ENCODE measurements around the gene NTRK2. TPM values are rescaled to one million over a fixed set of nuclear protein-coding genes. Genes with fewer than 3 reads are reported as not detected.

NTRK2 gene
- total RNA-seq, 1 donor = not detected

- H3K4me3 ChIP-seq (ENCODE audit: low read depth, low read length) = no peak overlapping the region
- TF ChIP-seq, protein P1, sequence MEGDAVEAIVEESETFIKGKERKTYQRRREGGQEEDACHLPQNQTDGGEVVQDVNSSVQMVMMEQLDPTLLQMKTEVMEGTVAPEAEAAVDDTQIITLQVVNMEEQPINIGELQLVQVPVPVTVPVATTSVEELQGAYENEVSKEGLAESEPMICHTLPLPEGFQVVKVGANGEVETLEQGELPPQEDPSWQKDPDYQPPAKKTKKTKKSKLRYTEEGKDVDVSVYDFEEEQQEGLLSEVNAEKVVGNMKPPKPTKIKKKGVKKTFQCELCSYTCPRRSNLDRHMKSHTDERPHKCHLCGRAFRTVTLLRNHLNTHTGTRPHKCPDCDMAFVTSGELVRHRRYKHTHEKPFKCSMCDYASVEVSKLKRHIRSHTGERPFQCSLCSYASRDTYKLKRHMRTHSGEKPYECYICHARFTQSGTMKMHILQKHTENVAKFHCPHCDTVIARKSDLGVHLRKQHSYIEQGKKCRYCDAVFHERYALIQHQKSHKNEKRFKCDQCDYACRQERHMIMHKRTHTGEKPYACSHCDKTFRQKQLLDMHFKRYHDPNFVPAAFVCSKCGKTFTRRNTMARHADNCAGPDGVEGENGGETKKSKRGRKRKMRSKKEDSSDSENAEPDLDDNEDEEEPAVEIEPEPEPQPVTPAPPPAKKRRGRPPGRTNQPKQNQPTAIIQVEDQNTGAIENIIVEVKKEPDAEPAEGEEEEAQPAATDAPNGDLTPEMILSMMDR (IDR thresholded peaks at IDR 0.05; ENCODE audit: insufficient read depth, low read depth, low read length) = no peak
- DNase-seq (ENCODE audit: low read depth) = no peak
Measured at GRCh38 chr9:84845956-84846900, 176.7 kb downstream of the NTRK2 start.

DNA sequence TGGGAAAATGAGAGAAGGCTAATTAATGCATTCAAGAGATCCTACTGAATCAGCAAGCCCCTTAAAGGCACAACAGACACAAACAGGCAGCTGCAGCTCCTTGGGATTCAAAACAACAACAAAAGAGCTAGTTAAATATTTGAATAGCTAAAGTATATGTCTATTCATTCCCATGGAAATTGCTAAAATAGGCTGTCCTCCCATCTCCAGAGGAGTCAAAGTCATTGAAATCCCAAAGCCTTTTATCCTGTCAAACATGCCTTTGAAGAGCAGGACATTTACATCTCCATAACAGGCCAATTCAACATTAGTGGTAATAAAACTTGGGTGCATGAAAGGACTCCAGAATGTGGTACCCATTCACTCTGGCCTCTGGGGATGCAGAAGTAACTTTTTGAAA is 177.4 kb downstream of the NTRK2 start:
- no peak overlapping the region for H3K4me3 ChIP-seq (ENCODE audit: low read depth, low read length)
- no peak for DNase-seq (ENCODE audit: low read depth)
- TF ChIP-seq, protein P1 (IDR thresholded peaks at IDR 0.05; ENCODE audit: insufficient read depth, low read depth, low read length) = no peak

DNA sequence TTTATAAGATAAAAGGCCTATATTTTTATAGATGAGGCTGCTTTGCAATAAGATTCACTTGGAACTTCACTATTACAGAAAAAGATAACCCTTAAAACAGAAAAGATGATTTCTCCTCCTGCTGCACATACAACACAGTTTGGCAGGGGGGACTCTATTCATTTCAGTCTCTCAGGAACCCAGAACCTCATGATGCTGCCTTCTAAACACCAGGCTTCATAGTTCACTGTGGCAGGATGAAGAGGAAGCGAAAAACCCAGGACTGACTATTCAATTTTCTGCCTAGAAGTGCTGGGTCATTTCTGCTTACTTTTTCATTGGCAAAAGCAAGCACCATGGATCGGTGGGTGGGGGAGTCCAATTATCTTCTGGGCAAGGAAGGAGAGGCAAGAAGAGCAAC is 179.5 kb downstream of the NTRK2 start:
- H3K4me3 ChIP-seq (ENCODE audit: low read depth, low read length) = no peak overlapping the region
- TF ChIP-seq, protein P1 (IDR thresholded peaks at IDR 0.05; ENCODE audit: insufficient read depth, low read depth, low read length) = no peak
- DNase-seq (ENCODE audit: low read depth) = no peak

GRCh38 chr9:84850830-84851392 is 181.4 kb downstream of the NTRK2 start:
- TF ChIP-seq, protein P1 (IDR thresholded peaks at IDR 0.05; ENCODE audit: insufficient read depth, low read depth, low read length) = no peak
- no peak overlapping the region for H3K4me3 ChIP-seq (ENCODE audit: low read depth, low read length)
- no peak for DNase-seq (ENCODE audit: low read depth)

GRCh38 chr9:84851935-84852585 is 182.5 kb downstream of the NTRK2 start:
- no peak overlapping the region for H3K4me3 ChIP-seq (ENCODE audit: low read depth, low read length)
- peak; percentile 33 for DNase-seq (ENCODE audit: low read depth)
- TF ChIP-seq, protein P1 (IDR thresholded peaks at IDR 0.05; ENCODE audit: insufficient read depth, low read depth, low read length) = no peak

DNA sequence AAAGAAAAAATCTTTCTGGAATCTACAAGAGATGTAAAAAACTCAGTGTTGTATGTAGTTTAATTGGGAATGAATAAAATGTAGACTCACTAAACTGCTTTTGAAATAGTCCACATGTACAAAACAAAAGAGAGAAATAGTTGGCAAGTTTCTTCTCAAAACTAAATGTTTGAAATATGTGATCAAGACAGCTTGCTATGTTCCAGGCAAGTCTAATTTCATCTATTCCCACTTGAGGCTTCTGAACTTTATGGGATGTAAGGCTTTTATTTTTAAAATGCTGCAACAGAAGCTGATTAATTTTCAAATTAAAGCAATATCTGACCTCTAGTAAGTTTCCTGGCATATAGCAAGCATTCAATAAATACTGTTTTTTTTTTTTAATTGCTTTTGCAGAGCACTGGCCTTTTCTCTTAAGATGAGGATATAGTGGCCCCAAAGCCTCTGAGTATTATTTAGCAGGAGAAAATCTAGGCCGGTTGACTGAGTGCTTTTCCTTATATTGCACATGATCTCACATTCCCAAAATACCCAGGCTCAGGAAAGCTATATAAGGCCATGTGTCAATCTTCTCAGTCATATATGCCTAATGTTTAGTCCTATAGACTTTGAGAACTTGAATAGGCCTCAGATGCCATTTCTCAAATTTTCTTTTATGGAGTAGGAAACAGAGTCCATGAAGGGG is 183.2 kb downstream of the NTRK2 start:
- no peak overlapping the region for H3K4me3 ChIP-seq (ENCODE audit: low read depth, low read length)
- TF ChIP-seq, protein P1 (IDR thresholded peaks at IDR 0.05; ENCODE audit: insufficient read depth, low read depth, low read length) = no peak
- DNase-seq (ENCODE audit: low read depth) = no peak
